HEK293T (cell line): ENCODE data around the gene GASK1B.

Experiments
- FOXK2 ChIP-seq: fragments of 450-650 bp; IDR thresholded peaks from 2 replicates; pipeline ENCODE4 v1.6.1; 2016; ENCODE audit warnings: mild to moderate bottlenecking
- FOXM1 ChIP-seq: fragments of 450-650 bp; IDR thresholded peaks from 2 replicates; pipeline ENCODE4 v1.6.1; 2017; ENCODE audit warnings: mild to moderate bottlenecking, borderline replicate concordance
- L3MBTL2 ChIP-seq: fragments of 450-650 bp; conservative IDR thresholded peaks from 2 replicates; pipeline ENCODE4 v1.6.1; 2016; ENCODE audit warnings: mild to moderate bottlenecking
- NFRKB ChIP-seq: fragments of 450-650 bp; IDR thresholded peaks from 2 replicates; pipeline ENCODE4 v1.6.1; 2016; ENCODE audit warnings: mild to moderate bottlenecking, moderate library complexity
- PKNOX1 ChIP-seq: fragments of 450-650 bp; IDR thresholded peaks from 2 replicates; pipeline ENCODE4 v1.6.1; 2016
- SP1 ChIP-seq: fragments of 450-650 bp; IDR thresholded peaks from 2 replicates; pipeline ENCODE4 v1.6.1; 2017

- TF ChIP-seq NFRKB (no peak), SP1 (no peak), PKNOX1 (no peak), L3MBTL2 (no peak; the same call in 1 of the 2 replicates), FOXK2 (no peak), FOXM1 (no peak)
These were observed 37.3 kb upstream of the GASK1B start, which contains the start of gene TMEM144 for GRCh38 chr4:158209825-158210807.
